Uterus (tissue), 4 donors: ENCODE data around the gene CECR2. TPM values are rescaled to one million over a fixed set of nuclear protein-coding genes. Genes with fewer than 3 reads are reported as not detected.
"Not testable (repeated sequence)": the region's sequence is repeated elsewhere in the genome, so short reads cannot be mapped to it uniquely, and the experiment has no call there.

ENCODE experiments used
- DNase-seq, 2 donors: peaks; one replicate each; pipeline ENCODE4 v3.0.0-alpha.2; 2019 to 2020
- H3K27ac ChIP-seq, 2 donors: fragments of 200-600 bp; sonication (generic); 1 replicate in 1 of 2; 2 replicates in 1 of 2; pipeline ENCODE4 v1.5.1; 2016 to 2018
- H3K27me3 ChIP-seq, 2 donors: fragments of 200-600 bp; sonication (generic); one replicate each; pipeline ENCODE4 v1.5.1; 2018 to 2019; ENCODE audit warnings: control low read depth in 1 of 2
- H3K36me3 ChIP-seq, 2 donors: fragments of 200-600 bp; sonication (generic); one replicate each; pipeline ENCODE4 v1.5.1; 2019; ENCODE audit warnings: control low read depth in 1 of 2
- H3K4me1 ChIP-seq, 2 donors: fragments of 200-600 bp; sonication (generic); one replicate each; pipeline ENCODE4 v1.5.1; 2018 to 2019; ENCODE audit warnings: control low read depth in 1 of 2
- H3K4me3 ChIP-seq, 2 donors: fragments of 200-600 bp; sonication (generic); 1 replicate in 1 of 2; 2 replicates in 1 of 2; pipeline ENCODE4 v1.5.1; 2018 to 2019; ENCODE audit warnings: mild to moderate bottlenecking in 1 of 2
- H3K9me3 ChIP-seq, 2 donors: fragments of 200-600 bp; sonication (generic); one replicate each; pipeline ENCODE4 v1.5.1; 2019; ENCODE audit warnings: control low read depth in 1 of 2
- CTCF ChIP-seq, 4 experiments: fragments of 200-600 bp in 2 of 4; fragments of 450-650 bp in 2 of 4; sonication (generic) in 2 of 4; IDR thresholded peaks; one replicate each; pipeline ENCODE4 v1.5.1; 2016 to 2019; ENCODE audit warnings: antibody characterized with exemption in 4 of 4, mild to moderate bottlenecking in 2 of 4, moderate library complexity in 1 of 4
- POLR2A ChIP-seq, 2 donors: fragments of 450-650 bp; IDR thresholded peaks; one replicate each; pipeline ENCODE4 v1.6.1; 2016; ENCODE audit warnings: antibody characterized with exemption in 2 of 2, mild to moderate bottlenecking in 1 of 2, moderate library complexity in 1 of 2
- intact Hi-C: fragments of 100-400 bp; cut with DNase I; formaldehyde crosslinking; loops from one replicate; pipeline ENCODE4 v1.15.1; 2023; ENCODE audit warnings: low total_unique reads
- total RNA-seq, 4 donors: library from RNA; depleted of rRNA in 3 of 4; stranded (reverse); fragments of >200 nt in 3 of 4; gene quantifications; one replicate each; pipeline versions ENCODE4 v1.1.0 to v1.2.4, GENCODE V29; 2014 to 2023
- donor health status: DM: yes; HTN: yes; CAD: no.

The CECR2 gene
- total RNA-seq, 4 donors from 2014 or later: under 0.01 to 6.3 (median 3.8) TPM

- H3K27ac ChIP-seq: peak within 1 kb of the TSS; percentile 76
- peak; percentile 66 to 70 for DNase-seq
Observed at GRCh38 chr22:17562906-17563870, 193.9 kb downstream of the CECR2 start, which contains the start of gene SLC25A18. Gene SLC25A18, plus strand, starts transcription at chr22:17563498. Its CDS starts 16,447 bp downstream, at chr22:17579945.

GRCh38 chr22:17563936-17564391 is 194.7 kb downstream of the CECR2 start:
- TF ChIP-seq POLR2A (IDR thresholded peaks at IDR 0.05) (no peak), CTCF (IDR thresholded peaks at IDR 0.05) (no peak)
- H3K4me3 ChIP-seq: no peak overlapping the region
- peak overlapping the region; percentile 76 for H3K27ac ChIP-seq
- no peaks in the 10 kb centered on the region for H3K27me3 ChIP-seq
- intact Hi-C loops: no loop called here
- H3K4me1 ChIP-seq: peaks cover 0 to 4% of the 10 kb centered on the region in 2 donors
- H3K36me3 ChIP-seq: no peaks in the 10 kb centered on the region
- no peaks in the 10 kb centered on the region for H3K9me3 ChIP-seq
- DNase-seq: peak; percentile 65 to 82

More at GRCh38 chr22:17562906-17563870, 193.9 kb downstream of the CECR2 start, which contains the start of gene SLC25A18:
- peaks cover 0 to 4% of the 10 kb centered on the region in 2 donors for H3K4me1 ChIP-seq
- no peaks in the 10 kb centered on the region for H3K27me3 ChIP-seq
- TF ChIP-seq CTCF (IDR thresholded peaks at IDR 0.05): no peak
- TF ChIP-seq POLR2A (IDR thresholded peaks at IDR 0.05): no peak
- intact Hi-C loops: no loop called here
- no peaks in the 10 kb centered on the region for H3K9me3 ChIP-seq
- no peak within 1 kb of the TSS for H3K4me3 ChIP-seq
- no peaks in the 10 kb centered on the region for H3K36me3 ChIP-seq

GRCh38 chr22:17566016-17566687 is 196.9 kb downstream of the CECR2 start:
- H3K4me1 ChIP-seq, DNase-seq, H3K9me3 ChIP-seq, H3K36me3 ChIP-seq, H3K4me3 ChIP-seq, H3K27me3 ChIP-seq, intact Hi-C loops: not testable (repeated sequence)
- H3K27ac ChIP-seq: peak overlapping the region; percentile 7 to 37

DNA sequence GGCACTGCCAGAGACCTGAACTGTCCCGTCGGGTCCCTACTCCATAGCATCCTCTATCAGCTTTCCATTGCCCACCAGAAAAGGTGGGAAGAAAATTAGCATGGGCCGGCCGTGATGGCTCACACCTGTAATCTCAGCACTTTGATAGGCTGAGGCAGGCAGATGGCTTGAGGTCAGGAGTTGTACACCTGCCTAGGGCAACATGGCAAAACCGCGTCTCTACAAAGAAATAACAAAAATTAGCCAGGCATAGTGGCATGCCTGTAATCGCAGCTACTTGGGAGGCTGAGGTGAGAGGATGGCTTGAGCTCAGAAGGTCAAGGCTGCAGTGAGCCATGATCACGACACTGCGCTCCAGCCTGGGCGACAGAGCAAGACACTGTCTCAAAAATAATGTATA is 197.5 kb downstream of the CECR2 start:
- intact Hi-C loops: no loop called here
- no peaks in the 10 kb centered on the region for H3K36me3 ChIP-seq
- H3K4me3 ChIP-seq: no peak overlapping the region
- H3K27me3 ChIP-seq: no peaks in the 10 kb centered on the region
- TF ChIP-seq POLR2A (IDR thresholded peaks at IDR 0.05) (no peak), CTCF (IDR thresholded peaks at IDR 0.05) (no peak)
- DNase-seq: no peak
- H3K9me3 ChIP-seq: no peaks in the 10 kb centered on the region
- H3K27ac ChIP-seq: peak overlapping the region in 1 of 2 donors; percentile 7
- H3K4me1 ChIP-seq: peaks cover 0 to 14% of the 10 kb centered on the region in 2 donors

- Histone ChIP-seq H3K27me3 (no peaks in the 10 kb centered on the region), H3K9me3 (no peaks in the 10 kb centered on the region), H3K4me1 (peaks cover 0 to 13% of the 10 kb centered on the region in 2 donors), H3K27ac (peak overlapping the region; percentile 78 to 87), H3K4me3 (peak overlapping the region in 1 of 2 donors; percentile 29), H3K36me3 (no peaks in the 10 kb centered on the region)
- TF ChIP-seq CTCF (IDR thresholded peaks at IDR 0.05): no peak
- TF ChIP-seq POLR2A (IDR thresholded peaks at IDR 0.05): no peak
- peak; percentile 32 to 34 for DNase-seq
- intact Hi-C loops: no loop called here
Observed at GRCh38 chr22:17569971-17570511, 200.8 kb downstream of the CECR2 start.
